KBM-7 (cell line): Measurements from ENCODE around the gene WIZ.
"Not testable (repeated sequence)": the region's sequence is repeated elsewhere in the genome, so short reads cannot be mapped to it uniquely, and the experiment has no call there.

ENCODE experiments used
- DNase-seq: peaks from one replicate; pipeline ENCODE4 v3.0.0-alpha.2; 2015
- in situ Hi-C: fragments of 300-500 bp; cut with MboI; formaldehyde crosslinking; loops from 2 replicates; pipeline ENCODE4 v1.14.3; 2020; ENCODE audit warnings: low sequenced_read_pairs, low pct_unique_long_range_greater_than_20kb, mixed read lengths

The WIZ gene

GRCh38 chr19:15449620-15450527 is at the start of gene WIZ:
WIZ (minus strand) TSS chr19:15449956; CDS start chr19:15448307, 1,649 bp downstream.
- peak; percentile 26 for DNase-seq
- in situ Hi-C loops, result no loop called here

GRCh38 chr19:15498910-15499309 is 49.2 kb upstream of the WIZ start:
- in situ Hi-C loops, result no loop called here
- peak; percentile 27 for DNase-seq

- no peak for DNase-seq
- in situ Hi-C loops, result no loop called here
Observed at GRCh38 chr19:15498156-15498858, 48.6 kb upstream of the WIZ start.

- in situ Hi-C loops, result no loop called here
- DNase-seq, result no peak
Observed at GRCh38 chr19:15495151-15495550, 45.4 kb upstream of the WIZ start.

- in situ Hi-C loops, result no loop called here
- DNase-seq, result no peak
Observed at GRCh38 chr19:15488489-15489226, 38.9 kb upstream of the WIZ start.

GRCh38 chr19:15487038-15487437 is 37.3 kb upstream of the WIZ start:
- in situ Hi-C loops, result no loop called here
- no peak for DNase-seq

GRCh38 chr19:15485768-15486167 is 36.0 kb upstream of the WIZ start:
- in situ Hi-C loops, DNase-seq: not testable (repeated sequence)

GRCh38 chr19:15480996-15481395 is 31.2 kb upstream of the WIZ start:
- DNase-seq, in situ Hi-C loops: not testable (repeated sequence)

- no peak for DNase-seq
- in situ Hi-C loops, result no loop called here
Observed at GRCh38 chr19:15479391-15480345, 29.9 kb upstream of the WIZ start, which contains the start of gene PGLYRP2. PGLYRP2 (minus strand) TSS chr19:15479501; CDS start chr19:15479371, 130 bp downstream.

GRCh38 chr19:15476325-15476724 is 26.6 kb upstream of the WIZ start:
- DNase-seq, result no peak
- in situ Hi-C loops, result no loop called here

- in situ Hi-C loops, result no loop called here
- no peak for DNase-seq
Observed at GRCh38 chr19:15475611-15476010, 25.9 kb upstream of the WIZ start.

- in situ Hi-C loops, result no loop called here
- no peak for DNase-seq
Observed at GRCh38 chr19:15475169-15475568, 25.4 kb upstream of the WIZ start.

- in situ Hi-C loops, DNase-seq: not testable (repeated sequence)
Observed at GRCh38 chr19:15473821-15474220, 24.1 kb upstream of the WIZ start.

GRCh38 chr19:15471639-15472101 is 21.9 kb upstream of the WIZ start:
- DNase-seq, result no peak
- in situ Hi-C loops, result no loop called here

GRCh38 chr19:15469513-15470297 is 19.9 kb upstream of the WIZ start:
- no peak for DNase-seq
- in situ Hi-C loops, result no loop called here

GRCh38 chr19:15468675-15469512 is 19.1 kb upstream of the WIZ start:
- in situ Hi-C loops, result no loop called here
- DNase-seq, result no peak

- no peak for DNase-seq
- in situ Hi-C loops, result no loop called here
Observed at GRCh38 chr19:15467734-15468214, 18.0 kb upstream of the WIZ start.
